Measurements from ENCODE around the gene BDH1.

Gene BDH1

DNA sequence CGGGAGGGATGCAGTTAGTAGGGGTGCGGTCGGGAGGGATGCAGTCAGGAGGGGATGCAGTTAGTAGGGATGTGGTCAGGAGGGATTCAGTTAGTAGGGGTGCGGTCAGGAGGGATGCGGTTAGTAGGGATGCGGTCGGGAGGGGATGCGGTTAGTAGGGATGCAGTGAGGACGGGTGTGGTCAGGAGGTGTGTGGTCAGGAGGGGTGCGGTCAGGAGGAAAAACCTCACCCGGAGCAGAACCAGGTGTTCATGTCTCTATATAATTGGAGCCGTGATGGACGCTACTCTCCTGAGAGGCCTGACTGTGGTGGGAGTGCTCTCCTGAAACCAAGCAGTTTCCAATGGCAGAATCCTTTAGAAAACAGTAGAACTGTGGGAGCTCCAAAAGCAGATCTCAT lies 95.8 kb downstream of the BDH1 start:
- DNase-seq (ENCODE audit: low read depth), result no peak

All from ELR (cell line).